KBM-7 (cell line): Measurements from ENCODE around the gene PLEKHH2.
A peak's percentile ranks its signal among the peaks of the same experiment; 100 is the strongest.

Source experiments
- DNase-seq: peaks from one replicate; pipeline ENCODE4 v3.0.0-alpha.2; 2015
- in situ Hi-C: fragments of 300-500 bp; cut with MboI; formaldehyde crosslinking; loops from 2 replicates; pipeline ENCODE4 v1.14.3; 2020; ENCODE audit warnings: low sequenced_read_pairs, low pct_unique_long_range_greater_than_20kb, mixed read lengths

The PLEKHH2 gene

DNA sequence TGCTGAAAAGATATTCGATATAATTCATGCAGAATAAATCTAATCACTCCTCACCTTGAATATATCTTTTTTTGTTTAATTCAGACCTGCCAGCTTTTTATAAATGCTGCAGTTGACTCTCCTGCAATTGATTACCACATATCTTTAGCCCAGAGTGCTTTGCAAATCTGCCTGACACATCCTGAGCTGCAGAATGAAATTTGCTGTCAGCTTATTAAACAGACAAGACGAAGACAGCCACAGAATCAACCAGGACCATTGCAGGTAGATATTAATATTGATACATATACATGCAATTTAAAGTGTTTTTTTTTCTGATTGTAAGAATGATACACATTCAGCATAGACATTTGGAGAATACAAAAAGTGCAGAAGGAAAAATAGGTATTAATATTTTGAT is 101.2 kb downstream of the PLEKHH2 start:
- no peak for DNase-seq
- in situ Hi-C loops = no loop called here

GRCh38 chr2:43743706-43744105 is 106.6 kb downstream of the PLEKHH2 start:
- in situ Hi-C loops = no loop called here
- DNase-seq = no peak

DNA sequence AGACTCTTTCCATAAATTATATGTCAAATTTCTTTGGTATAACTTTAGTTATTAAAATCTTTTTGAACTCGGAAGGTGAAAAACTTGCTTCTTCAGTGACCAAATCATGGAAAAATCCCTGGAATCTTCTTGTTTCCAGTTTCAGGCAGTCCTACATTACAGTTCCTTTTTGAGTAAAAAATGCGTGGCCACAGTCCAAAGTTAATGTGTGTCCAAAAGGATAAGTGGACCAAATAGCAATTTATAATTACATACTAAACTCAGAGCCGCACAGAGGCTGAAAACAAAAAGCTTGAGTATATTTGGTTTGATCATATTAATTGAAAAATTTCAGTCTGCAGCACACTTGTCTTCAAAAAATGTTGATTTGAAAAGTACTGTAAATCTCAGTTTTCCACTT is 108.4 kb downstream of the PLEKHH2 start:
- no peak for DNase-seq
- in situ Hi-C loops = no loop called here

- in situ Hi-C loops = no loop called here
- DNase-seq = no peak
Measured at GRCh38 chr2:43748333-43748732, 111.3 kb downstream of the PLEKHH2 start.

GRCh38 chr2:43749583-43749982 is 112.5 kb downstream of the PLEKHH2 start:
- in situ Hi-C loops = no loop called here
- DNase-seq = no peak

DNA sequence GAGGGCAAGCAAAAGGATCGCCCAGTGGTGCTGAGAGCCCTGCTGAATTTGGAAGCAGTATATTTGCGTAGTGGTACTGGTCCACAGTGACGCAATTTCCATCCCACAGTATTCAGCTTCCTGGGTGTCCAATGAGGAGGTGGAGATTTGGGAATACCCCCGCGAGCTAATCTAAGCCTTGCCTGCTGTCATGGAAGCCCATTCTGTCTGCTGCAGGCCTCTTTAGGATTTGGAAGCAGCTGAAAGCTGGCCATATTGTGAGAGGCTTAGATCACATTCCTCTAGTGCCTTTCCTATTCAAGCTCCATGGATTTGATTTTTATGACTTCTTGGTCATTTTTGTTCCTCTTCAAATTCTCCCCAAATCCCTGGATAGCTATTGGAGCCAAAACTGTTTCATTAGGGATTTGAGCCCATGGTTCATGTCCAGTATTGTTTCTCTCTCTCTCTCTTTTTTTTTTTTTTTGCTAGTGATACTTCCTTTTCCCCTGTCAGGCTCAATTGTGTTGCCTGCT is 114.5 kb downstream of the PLEKHH2 start:
- in situ Hi-C loops = no loop called here
- DNase-seq = peak; percentile 7

DNA sequence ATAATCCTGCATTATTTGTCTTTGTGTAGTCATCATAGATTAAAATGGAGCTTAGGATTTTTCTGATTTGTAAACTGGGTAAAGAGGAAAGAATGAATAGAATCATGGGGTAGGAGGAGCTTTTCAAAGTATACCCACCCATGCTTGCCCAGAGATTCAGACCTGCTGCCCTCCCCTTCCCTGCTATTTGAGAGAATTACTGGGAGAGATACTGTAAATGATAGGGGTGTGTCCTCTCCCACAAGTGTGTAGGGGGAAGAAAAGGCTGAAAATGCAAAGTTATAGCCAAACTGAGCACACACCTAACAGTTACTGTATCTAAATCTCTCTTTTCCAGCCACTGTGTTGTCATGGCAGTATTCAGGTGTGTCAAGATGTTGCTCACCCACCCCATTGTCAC is 115.2 kb downstream of the PLEKHH2 start:
- in situ Hi-C loops = no loop called here
- no peak for DNase-seq

DNA sequence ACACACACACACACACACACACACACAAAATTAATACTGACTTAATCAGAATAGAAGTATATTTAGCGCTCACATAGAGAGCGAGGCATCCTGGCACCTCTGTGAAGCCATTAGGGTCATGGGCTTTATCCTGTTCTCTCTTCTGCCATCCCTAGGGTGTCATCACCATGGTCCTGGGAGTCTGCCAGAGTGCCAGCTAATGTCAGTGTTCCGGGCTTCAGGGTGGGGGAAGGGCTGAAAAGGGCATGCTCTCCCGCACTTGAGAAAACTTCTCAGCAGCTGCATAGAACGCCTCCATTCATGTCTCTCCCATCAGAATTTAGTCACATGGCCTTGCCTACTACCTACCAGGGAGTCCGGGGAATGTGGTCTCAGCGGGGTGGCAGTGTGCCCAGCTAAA is 117.1 kb downstream of the PLEKHH2 start:
- in situ Hi-C loops = no loop called here
- no peak for DNase-seq

- no peak for DNase-seq
- in situ Hi-C loops = no loop called here
Measured at GRCh38 chr2:43758739-43759138, 121.7 kb downstream of the PLEKHH2 start.

- in situ Hi-C loops = no loop called here
- no peak for DNase-seq
Measured at GRCh38 chr2:43759195-43759594, 122.1 kb downstream of the PLEKHH2 start.

GRCh38 chr2:43762286-43762685 is 125.2 kb downstream of the PLEKHH2 start:
- in situ Hi-C loops = no loop called here

DNA sequence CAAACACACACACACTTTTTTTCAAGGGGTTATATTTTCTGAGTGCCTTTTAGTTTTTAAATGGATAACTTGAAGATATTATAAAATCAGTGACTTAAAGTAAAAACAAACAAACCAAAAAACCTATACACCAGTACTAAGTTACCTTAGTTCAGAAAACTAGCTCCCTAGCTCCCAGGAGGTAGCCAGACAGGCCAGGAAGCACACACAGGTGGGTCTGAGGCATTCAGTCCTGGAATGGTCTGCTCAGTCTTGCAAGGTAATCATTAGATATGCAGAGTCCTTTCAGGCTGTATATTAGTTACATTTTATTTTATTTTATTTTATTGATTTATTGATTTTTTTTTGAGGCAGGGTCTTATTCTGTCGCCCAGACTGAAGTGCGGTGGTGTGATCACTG is 126.0 kb downstream of the PLEKHH2 start:
- in situ Hi-C loops = no loop called here
- no peak for DNase-seq

More at GRCh38 chr2:43762286-43762685, 125.2 kb downstream of the PLEKHH2 start:
- DNase-seq = no peak

GRCh38 chr2:43764086-43764705 is 127.1 kb downstream of the PLEKHH2 start:
- in situ Hi-C loops = no loop called here
- DNase-seq = no peak

GRCh38 chr2:43766006-43766405 is 128.9 kb downstream of the PLEKHH2 start:
- in situ Hi-C loops = no loop called here

DNA sequence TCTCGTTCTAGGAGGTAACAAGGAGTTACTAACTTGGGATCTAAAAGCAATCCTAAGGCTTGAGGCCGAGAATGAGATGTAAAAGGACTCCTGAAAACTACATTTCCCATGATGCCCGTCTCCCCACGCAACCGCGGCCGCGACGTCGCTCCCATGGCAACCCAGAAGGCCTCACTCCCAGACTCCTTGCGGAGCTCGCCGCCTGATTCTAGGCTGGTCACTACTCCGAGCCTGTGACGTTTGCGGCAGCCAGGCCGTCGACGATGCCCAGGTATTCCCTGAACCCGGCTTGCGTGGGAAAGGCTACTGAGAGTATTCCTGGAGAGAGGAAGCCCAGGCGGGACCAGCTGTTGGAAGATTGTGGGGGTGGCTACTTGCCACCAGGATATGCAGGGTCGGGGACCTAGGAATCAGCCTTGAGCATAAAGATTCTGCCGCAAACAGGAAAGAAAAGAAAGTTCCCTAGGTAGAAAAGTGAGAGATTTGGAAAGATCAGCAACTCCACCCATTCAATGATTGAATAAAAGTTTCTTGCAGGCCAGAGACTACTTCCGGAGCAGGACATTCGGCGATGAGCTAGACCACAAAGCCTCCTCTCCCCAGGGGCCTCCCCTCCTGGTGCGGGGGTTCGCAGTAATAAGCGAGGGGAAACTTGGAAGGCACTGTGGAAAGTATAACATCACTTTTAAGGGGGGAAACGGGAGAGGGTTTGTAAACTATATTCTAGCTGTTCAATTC is 137.0 kb downstream of the PLEKHH2 start, which contains the start of gene DYNC2LI1:
Gene DYNC2LI1 (plus strand): TSS at position 164 of the 738 bp plus-strand sequence. CDS start 100 bp downstream, at position 264.
- peak; percentile 88 for DNase-seq
- in situ Hi-C loops = no loop called here

More at GRCh38 chr2:43766006-43766405, 128.9 kb downstream of the PLEKHH2 start:
- no peak for DNase-seq

GRCh38 chr2:43774617-43775016 is 137.6 kb downstream of the PLEKHH2 start:
- in situ Hi-C loops = no loop called here
- no peak for DNase-seq

DNA sequence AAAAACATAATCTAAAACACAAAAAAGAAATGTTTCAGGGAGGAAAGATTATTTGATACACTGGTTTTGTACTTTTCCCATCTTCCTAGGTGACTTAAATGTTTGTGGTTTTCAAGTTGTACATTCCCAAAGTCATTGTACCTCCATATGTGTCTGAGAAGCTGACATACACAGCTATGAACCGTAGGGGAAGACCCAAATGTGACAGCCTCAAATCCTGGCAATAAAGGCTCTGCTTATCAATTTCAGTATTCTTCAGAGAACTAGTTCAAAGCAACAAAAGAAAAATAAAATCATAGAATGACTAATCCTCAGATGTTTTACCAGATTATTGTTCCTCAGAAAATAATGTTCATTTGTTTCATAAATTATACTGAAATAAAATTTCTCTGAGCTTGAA is 139.3 kb downstream of the PLEKHH2 start:
- DNase-seq = no peak
- in situ Hi-C loops = no loop called here

- in situ Hi-C loops = no loop called here
- DNase-seq = no peak
Measured at GRCh38 chr2:43777306-43777926, 140.4 kb downstream of the PLEKHH2 start.

DNA sequence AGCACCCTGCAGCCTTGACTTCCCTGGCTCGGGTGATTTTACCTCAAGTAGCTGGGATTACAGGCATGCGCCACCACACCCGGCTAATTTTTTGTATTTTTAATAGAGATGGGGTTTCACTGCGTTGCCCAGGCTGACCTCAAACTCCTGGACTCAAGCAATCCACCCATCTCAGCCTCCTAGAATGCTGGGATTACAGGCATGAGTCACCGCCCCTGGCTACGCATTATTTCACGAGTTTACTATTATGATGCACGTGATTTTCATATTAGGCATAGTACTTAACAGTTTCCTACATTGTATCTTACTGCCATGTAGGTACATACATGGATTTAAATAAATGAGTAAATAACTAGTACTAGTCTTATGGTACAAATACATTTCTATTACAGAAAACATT is 141.2 kb downstream of the PLEKHH2 start:
- DNase-seq = no peak
- in situ Hi-C loops = no loop called here

- in situ Hi-C loops = no loop called here
- DNase-seq = no peak
Measured at GRCh38 chr2:43787895-43788294, 150.8 kb downstream of the PLEKHH2 start.
